Ascending aorta (tissue), 2 donors: ENCODE measurements around the gene BRWD1. TPM values are rescaled to one million over a fixed set of nuclear protein-coding genes. Genes with fewer than 3 reads are reported as not detected.

ENCODE experiments used
- DNase-seq, 2 donors: peaks; one replicate each; pipeline ENCODE4 v3.0.0-alpha.2; 2019; ENCODE audit warnings: low spot score in 2 of 2
- H3K27ac ChIP-seq, 2 donors: fragments of 200-600 bp; sonication (generic); one replicate each; pipeline ENCODE4 v1.5.1; 2016 to 2017; ENCODE audit warnings: mild to moderate bottlenecking in 1 of 2
- H3K27me3 ChIP-seq: fragments of 200-600 bp; sonication (generic); one replicate; pipeline ENCODE4 v1.5.1; 2017
- H3K36me3 ChIP-seq, 2 donors: fragments of 200-600 bp; sonication (generic); one replicate each; pipeline ENCODE4 v1.5.1; 2016
- H3K4me1 ChIP-seq, 2 donors: fragments of 200-600 bp; sonication (generic); one replicate each; pipeline ENCODE4 v1.5.1; 2016 to 2017; ENCODE audit warnings: mild to moderate bottlenecking in 1 of 2
- H3K4me3 ChIP-seq, 2 donors: fragments of 200-600 bp; sonication (generic); one replicate each; pipeline ENCODE4 v1.5.1; 2016 to 2017; ENCODE audit warnings: mild to moderate bottlenecking in 1 of 2
- H3K9me3 ChIP-seq, 2 donors: fragments of 200-600 bp; sonication (generic); one replicate each; pipeline ENCODE4 v1.5.1; 2016
- intact Hi-C: fragments of 100-400 bp; cut with DNase I; formaldehyde crosslinking; loops from one replicate; pipeline ENCODE4 v1.15.1; 2023
- total RNA-seq: library from RNA; depleted of rRNA; stranded (reverse); fragments of >200 nt; gene quantifications from one replicate; pipeline ENCODE4 v1.1.0, GENCODE V29; 2016
- TF ChIP-seq, protein P1 (sequence below), 3 experiments: fragments of 200-600 bp in 2 of 3; fragments of 450-650 bp in 1 of 3; sonication (generic) in 2 of 3; IDR thresholded peaks; one replicate each; pipeline ENCODE4 v1.5.1; 2016 to 2019; ENCODE audit warnings: antibody characterized with exemption in 3 of 3, mild to moderate bottlenecking in 1 of 3, moderate library complexity in 1 of 3

Gene BRWD1
- total RNA-seq, 1 donor from 2014 or later, result 15.4 TPM

DNA sequence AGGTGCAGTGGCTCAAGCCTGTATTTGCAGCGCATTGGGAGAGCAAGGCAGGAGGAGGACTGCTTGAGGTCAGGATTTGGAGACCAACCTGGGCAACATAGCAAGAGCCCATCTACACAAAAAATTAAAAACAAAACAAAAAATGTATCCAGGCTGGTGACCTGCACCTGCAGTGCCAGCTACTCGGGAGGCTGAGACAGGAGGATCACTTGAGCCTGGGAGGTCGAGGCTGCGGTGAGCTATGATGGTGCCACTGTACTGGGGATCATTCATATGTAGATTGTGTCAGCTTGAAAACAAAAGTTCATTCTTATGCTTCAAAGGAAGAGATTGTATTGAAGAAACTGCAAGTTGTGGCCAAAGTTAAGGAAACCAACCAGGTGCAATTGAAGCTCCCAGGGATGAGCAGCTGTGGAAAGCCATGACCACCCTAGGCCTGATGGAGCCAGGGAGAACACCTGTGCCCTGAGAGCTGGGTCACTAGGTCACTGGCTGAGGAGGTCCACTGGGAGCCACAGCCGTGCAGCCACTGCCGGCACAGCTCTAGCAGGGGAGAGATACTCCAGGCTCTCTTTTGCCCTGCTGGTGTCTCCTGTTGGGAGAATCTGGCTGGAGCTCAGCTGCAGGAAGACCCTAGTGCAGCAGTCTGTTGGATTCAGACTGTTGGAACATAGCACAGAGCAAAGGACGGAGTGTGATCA is 13.3 kb upstream of the BRWD1 start:
- no peaks in the 10 kb centered on the region for H3K4me1 ChIP-seq
- intact Hi-C loops, result no loop called here
- TF ChIP-seq, protein P1, sequence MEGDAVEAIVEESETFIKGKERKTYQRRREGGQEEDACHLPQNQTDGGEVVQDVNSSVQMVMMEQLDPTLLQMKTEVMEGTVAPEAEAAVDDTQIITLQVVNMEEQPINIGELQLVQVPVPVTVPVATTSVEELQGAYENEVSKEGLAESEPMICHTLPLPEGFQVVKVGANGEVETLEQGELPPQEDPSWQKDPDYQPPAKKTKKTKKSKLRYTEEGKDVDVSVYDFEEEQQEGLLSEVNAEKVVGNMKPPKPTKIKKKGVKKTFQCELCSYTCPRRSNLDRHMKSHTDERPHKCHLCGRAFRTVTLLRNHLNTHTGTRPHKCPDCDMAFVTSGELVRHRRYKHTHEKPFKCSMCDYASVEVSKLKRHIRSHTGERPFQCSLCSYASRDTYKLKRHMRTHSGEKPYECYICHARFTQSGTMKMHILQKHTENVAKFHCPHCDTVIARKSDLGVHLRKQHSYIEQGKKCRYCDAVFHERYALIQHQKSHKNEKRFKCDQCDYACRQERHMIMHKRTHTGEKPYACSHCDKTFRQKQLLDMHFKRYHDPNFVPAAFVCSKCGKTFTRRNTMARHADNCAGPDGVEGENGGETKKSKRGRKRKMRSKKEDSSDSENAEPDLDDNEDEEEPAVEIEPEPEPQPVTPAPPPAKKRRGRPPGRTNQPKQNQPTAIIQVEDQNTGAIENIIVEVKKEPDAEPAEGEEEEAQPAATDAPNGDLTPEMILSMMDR (IDR thresholded peaks at IDR 0.05), result no peak
- no peaks in the 10 kb centered on the region for H3K36me3 ChIP-seq
- no peaks in the 10 kb centered on the region for H3K9me3 ChIP-seq
- H3K4me3 ChIP-seq, result no peak overlapping the region
- no peak for DNase-seq
- no peak overlapping the region for H3K27ac ChIP-seq
- H3K27me3 ChIP-seq, result no peaks in the 10 kb centered on the region

DNA sequence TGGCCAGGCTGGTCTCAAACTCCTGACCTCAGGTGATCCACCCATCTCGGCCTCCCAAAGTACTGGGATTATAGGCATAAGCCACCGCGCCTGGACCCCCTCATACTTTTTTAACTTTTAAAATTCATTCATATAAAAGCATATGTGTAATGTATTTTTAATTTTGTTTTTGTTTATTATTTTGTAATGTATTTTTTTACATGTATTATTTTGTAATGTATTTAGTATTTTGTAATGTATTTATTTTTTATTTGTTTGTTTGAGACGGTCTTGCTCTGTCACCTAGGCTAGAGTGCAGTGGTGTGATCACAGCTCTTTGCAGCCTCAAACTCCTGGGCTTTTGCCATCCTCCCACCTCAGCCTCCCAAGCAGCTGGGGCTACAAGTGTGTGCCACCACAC is 12.0 kb upstream of the BRWD1 start:
- intact Hi-C loops, result no loop called here
- Histone ChIP-seq H3K27ac (no peak overlapping the region), H3K4me1 (no peaks in the 10 kb centered on the region), H3K36me3 (no peaks in the 10 kb centered on the region), H3K4me3 (no peak overlapping the region), H3K9me3 (no peaks in the 10 kb centered on the region), H3K27me3 (no peaks in the 10 kb centered on the region)
- no peak for DNase-seq
- TF ChIP-seq, protein P1 (IDR thresholded peaks at IDR 0.05), result no peak

GRCh38 chr21:39321424-39321823 is 8.0 kb upstream of the BRWD1 start:
- intact Hi-C loops, result no loop called here
- H3K4me3 ChIP-seq, result no peak overlapping the region
- no peak for DNase-seq
- H3K27ac ChIP-seq, result no peak overlapping the region
- TF ChIP-seq, protein P1 (IDR thresholded peaks at IDR 0.05), result no peak
- no peaks in the 10 kb centered on the region for H3K4me1 ChIP-seq
- no peaks in the 10 kb centered on the region for H3K9me3 ChIP-seq
- H3K36me3 ChIP-seq, result no peaks in the 10 kb centered on the region
- no peaks in the 10 kb centered on the region for H3K27me3 ChIP-seq

- H3K9me3 ChIP-seq, result no peaks in the 10 kb centered on the region
- H3K4me3 ChIP-seq, result no peak overlapping the region
- intact Hi-C loops, result no loop called here
- H3K27me3 ChIP-seq, result no peaks in the 10 kb centered on the region
- DNase-seq, result no peak
- H3K27ac ChIP-seq, result no peak overlapping the region
- TF ChIP-seq, protein P1 (IDR thresholded peaks at IDR 0.05), result no peak
- no peaks in the 10 kb centered on the region for H3K4me1 ChIP-seq
- H3K36me3 ChIP-seq, result no peaks in the 10 kb centered on the region
Observed at GRCh38 chr21:39319814-39320332, 6.4 kb upstream of the BRWD1 start.

DNA sequence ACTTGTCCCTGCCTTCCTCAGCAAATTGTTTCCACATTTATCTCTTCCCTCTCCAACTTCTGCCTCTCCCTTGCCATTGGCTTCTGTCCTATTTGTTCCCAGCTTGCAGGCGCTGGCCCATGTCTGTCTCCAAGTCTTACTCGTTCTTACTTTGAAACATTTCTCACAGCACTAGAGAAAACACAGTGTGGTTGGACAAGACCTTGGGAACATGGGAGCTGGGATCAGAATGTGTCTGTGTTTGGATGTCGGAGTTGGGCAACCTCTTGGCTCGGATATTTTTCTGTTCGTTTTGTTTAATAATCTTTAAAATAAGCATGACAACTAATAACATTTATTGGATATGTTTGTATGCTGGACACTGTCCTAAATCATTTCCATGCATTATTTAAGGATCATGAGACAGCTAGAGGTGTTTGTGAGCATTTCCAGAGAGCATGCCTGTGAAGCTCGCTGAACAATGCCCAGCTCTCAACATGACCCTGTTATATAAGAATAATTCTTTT is 5.9 kb upstream of the BRWD1 start:
- Histone ChIP-seq H3K4me3 (no peak overlapping the region), H3K27ac (no peak overlapping the region), H3K27me3 (no peaks in the 10 kb centered on the region), H3K4me1 (peaks cover 0 to 2% of the 10 kb centered on the region in 2 donors), H3K36me3 (no peaks in the 10 kb centered on the region), H3K9me3 (no peaks in the 10 kb centered on the region)
- intact Hi-C loops, result no loop called here
- TF ChIP-seq, protein P1 (IDR thresholded peaks at IDR 0.05), result no peak
- DNase-seq, result no peak
